Measurements from ENCODE around the gene FECH. TPM values are rescaled to one million over a fixed set of nuclear protein-coding genes. Genes with fewer than 3 reads are reported as not detected.

FECH gene
- polyA plus RNA-seq, 1 donor from 2014 or later = 13.2 TPM

GRCh38 chr18:57561261-57561660 lies 25.2 kb downstream of the FECH start:
- no peaks in the 10 kb centered on the region for H3K27me3 Mint-ChIP-seq
- H3K4me3 Mint-ChIP-seq = no peak overlapping the region
- peaks cover 0 to 5% (median 2%) of the 10 kb centered on the region in 3 donors for H3K4me1 Mint-ChIP-seq
- peak overlapping the region in 1 of 3 donors; percentile 9 for H3K27ac Mint-ChIP-seq
- no peaks in the 10 kb centered on the region for H3K9me3 Mint-ChIP-seq
- peaks cover 9% of the 10 kb centered on the region for H3K36me3 Mint-ChIP-seq

DNA sequence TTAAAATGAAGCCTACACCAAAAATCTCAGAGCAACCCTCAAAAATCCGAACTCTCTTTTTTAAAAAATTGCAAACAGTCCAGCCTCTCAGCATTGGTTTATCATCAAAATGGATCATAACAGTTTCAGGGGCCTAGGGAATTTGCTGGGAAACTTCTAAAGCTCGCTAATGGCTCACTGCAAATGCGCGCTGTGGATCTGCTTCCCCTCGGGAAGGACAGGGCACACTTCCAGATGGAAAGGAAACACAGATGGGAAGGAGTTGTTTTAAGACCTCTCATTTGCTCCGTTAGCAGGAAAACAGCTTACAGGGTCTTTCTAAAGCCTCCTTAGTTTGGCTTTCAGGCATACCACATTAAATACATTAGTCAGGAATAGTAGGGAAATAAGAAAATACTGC lies 27.2 kb downstream of the FECH start:
- Mint-ChIP-seq H3K27me3 (no peaks in the 10 kb centered on the region), H3K9me3 (no peaks in the 10 kb centered on the region), H3K4me3 (no peak overlapping the region), H3K36me3 (peaks cover 11% of the 10 kb centered on the region), H3K4me1 (peaks cover 0 to 6% (median 2%) of the 10 kb centered on the region in 3 donors), H3K27ac (no peak overlapping the region)

GRCh38 chr18:57555134-57555533 lies 31.4 kb downstream of the FECH start:
- Mint-ChIP-seq H3K36me3 (peaks cover 11% of the 10 kb centered on the region), H3K4me1 (peaks cover 0 to 3% (median 0%) of the 10 kb centered on the region in 3 donors), H3K27me3 (no peaks in the 10 kb centered on the region), H3K9me3 (no peaks in the 10 kb centered on the region), H3K27ac (no peak overlapping the region), H3K4me3 (no peak overlapping the region)

DNA sequence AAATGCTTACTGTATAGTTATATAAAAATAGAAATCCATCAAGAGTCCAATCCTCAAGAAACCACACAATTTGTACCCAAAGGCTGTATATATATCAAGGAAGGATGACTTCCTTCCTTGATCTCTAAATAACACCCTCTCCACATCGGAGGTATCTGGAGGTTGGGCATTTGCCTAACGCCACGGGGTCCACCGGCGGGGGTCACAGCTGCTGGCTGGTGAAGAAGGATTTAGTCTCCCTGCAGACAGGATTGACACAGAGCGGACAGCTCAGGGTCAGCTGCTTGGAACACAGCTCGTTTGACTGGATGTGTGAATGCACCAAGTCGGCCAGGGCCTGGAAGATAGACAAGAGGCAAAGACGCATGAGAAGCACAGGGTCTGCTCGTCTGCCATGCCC lies 36.0 kb downstream of the FECH start:
- Mint-ChIP-seq H3K4me3 (no peak overlapping the region), H3K36me3 (peaks cover under 1% of the 10 kb centered on the region), H3K4me1 (peaks cover 0 to 4% (median under 1%) of the 10 kb centered on the region in 3 donors), H3K27ac (no peak overlapping the region), H3K27me3 (no peaks in the 10 kb centered on the region), H3K9me3 (no peaks in the 10 kb centered on the region)

DNA sequence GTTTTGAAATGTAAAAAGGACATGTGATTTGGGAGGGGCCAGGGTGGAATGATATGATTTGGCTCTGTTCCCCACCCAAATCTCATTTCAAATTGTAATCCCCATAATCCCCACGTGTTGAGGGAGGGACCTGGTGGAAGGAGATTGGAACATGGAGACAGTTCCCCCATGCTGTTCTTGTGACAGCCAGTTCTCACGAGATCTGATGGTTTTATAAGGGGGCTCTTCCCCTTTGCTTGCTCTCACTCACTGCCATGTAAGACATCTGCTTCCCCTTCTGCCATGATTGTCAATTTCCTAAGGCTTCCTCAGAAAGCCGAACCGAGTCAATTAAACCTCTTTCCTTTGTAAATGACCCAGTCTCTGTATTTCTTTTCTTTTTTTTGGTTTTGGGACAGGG lies 39.2 kb downstream of the FECH start:
- H3K27ac Mint-ChIP-seq = no peak overlapping the region
- H3K9me3 Mint-ChIP-seq = no peaks in the 10 kb centered on the region
- no peaks in the 10 kb centered on the region for H3K36me3 Mint-ChIP-seq
- no peaks in the 10 kb centered on the region for H3K27me3 Mint-ChIP-seq
- H3K4me1 Mint-ChIP-seq = peaks cover 3 to 11% (median 9%) of the 10 kb centered on the region in 3 donors
- H3K4me3 Mint-ChIP-seq = no peak overlapping the region

GRCh38 chr18:57544936-57545660 lies 41.4 kb downstream of the FECH start:
- Mint-ChIP-seq H3K36me3 (no peaks in the 10 kb centered on the region), H3K27ac (peak overlapping the region in 2 of 3 donors; percentile 19 to 74), H3K4me3 (peak overlapping the region in 1 of 4 donors; percentile 74), H3K27me3 (peaks cover 3% of the 10 kb centered on the region), H3K9me3 (no peaks in the 10 kb centered on the region), H3K4me1 (peaks cover 3 to 11% (median 9%) of the 10 kb centered on the region in 3 donors)

DNA sequence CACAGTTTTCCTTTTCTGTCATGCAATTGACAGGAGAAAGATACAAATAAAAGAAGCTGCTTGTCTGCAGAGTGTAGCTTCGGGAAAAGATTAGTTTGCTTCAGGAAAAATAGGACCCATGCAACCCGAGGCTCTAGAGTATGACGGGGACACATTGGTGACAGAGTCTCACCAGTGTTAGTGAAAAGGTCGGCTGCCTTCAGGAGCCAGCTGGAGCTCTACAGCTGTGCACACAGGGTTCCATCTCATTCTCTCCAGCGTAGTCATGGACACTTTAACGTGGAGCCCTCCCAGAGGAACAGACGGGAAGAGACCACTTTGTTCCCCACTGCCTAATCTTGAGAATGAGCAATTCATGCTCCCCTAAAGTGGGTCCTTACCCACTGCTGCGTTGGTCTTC lies 42.9 kb downstream of the FECH start:
- Mint-ChIP-seq H3K36me3 (no peaks in the 10 kb centered on the region), H3K27me3 (peaks cover 3% of the 10 kb centered on the region), H3K4me3 (no peak overlapping the region), H3K9me3 (no peaks in the 10 kb centered on the region), H3K27ac (no peak overlapping the region), H3K4me1 (peaks cover 3 to 11% (median 9%) of the 10 kb centered on the region in 3 donors)

- H3K27ac Mint-ChIP-seq = no peak overlapping the region
- H3K4me1 Mint-ChIP-seq = peaks cover 3 to 11% (median 9%) of the 10 kb centered on the region in 3 donors
- H3K9me3 Mint-ChIP-seq = peaks cover 0 to under 1% (median 0%) of the 10 kb centered on the region in 3 donors
- H3K4me3 Mint-ChIP-seq = no peak overlapping the region
- peaks cover 3% of the 10 kb centered on the region for H3K27me3 Mint-ChIP-seq
- no peaks in the 10 kb centered on the region for H3K36me3 Mint-ChIP-seq
Observed at GRCh38 chr18:57542812-57543427, 43.6 kb downstream of the FECH start.

- H3K4me1 Mint-ChIP-seq = peaks cover 3 to 11% (median 9%) of the 10 kb centered on the region in 3 donors
- H3K9me3 Mint-ChIP-seq = peaks cover 0 to 2% (median 0%) of the 10 kb centered on the region in 3 donors
- H3K4me3 Mint-ChIP-seq = no peak overlapping the region
- peaks cover 3% of the 10 kb centered on the region for H3K36me3 Mint-ChIP-seq
- peaks cover 3% of the 10 kb centered on the region for H3K27me3 Mint-ChIP-seq
- no peak overlapping the region for H3K27ac Mint-ChIP-seq
Observed at GRCh38 chr18:57542126-57542525, 44.4 kb downstream of the FECH start.

GRCh38 chr18:57539702-57540101 lies 46.8 kb downstream of the FECH start:
- Mint-ChIP-seq H3K4me1 (peaks cover 0 to under 1% (median 0%) of the 10 kb centered on the region in 3 donors), H3K36me3 (peaks cover 3% of the 10 kb centered on the region), H3K27ac (peak overlapping the region in 1 of 3 donors; percentile 46), H3K27me3 (peaks cover 3% of the 10 kb centered on the region), H3K4me3 (no peak overlapping the region), H3K9me3 (peaks cover 0 to 2% (median 0%) of the 10 kb centered on the region in 3 donors)

DNA sequence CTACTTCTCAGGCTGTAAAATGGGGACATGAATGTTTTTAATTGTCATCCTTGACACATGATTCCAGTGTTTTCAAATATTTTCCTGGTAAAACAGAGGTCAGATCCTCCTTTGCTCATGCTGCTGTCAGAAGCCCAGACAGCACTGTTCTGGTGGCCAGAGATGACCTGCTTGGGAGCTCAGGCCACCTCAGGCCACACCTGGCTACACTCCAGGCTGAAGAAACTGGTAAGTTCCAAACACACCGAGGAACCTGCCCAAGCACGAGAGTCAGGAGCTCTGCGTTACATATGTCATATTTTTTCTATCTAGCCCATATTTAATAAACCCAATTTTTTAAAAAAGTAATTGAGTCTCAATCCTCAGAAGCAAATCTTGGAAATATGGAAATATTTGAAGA lies 47.9 kb downstream of the FECH start:
- no peak overlapping the region for H3K27ac Mint-ChIP-seq
- peaks cover 3% of the 10 kb centered on the region for H3K36me3 Mint-ChIP-seq
- no peaks in the 10 kb centered on the region for H3K4me1 Mint-ChIP-seq
- no peak overlapping the region for H3K4me3 Mint-ChIP-seq
- H3K27me3 Mint-ChIP-seq = peaks cover 3% of the 10 kb centered on the region
- peaks cover 0 to 2% (median 0%) of the 10 kb centered on the region in 3 donors for H3K9me3 Mint-ChIP-seq

GRCh38 chr18:57534511-57534909 lies 52.0 kb downstream of the FECH start:
- H3K9me3 Mint-ChIP-seq = peaks cover 0 to 3% (median 0%) of the 10 kb centered on the region in 3 donors
- no peaks in the 10 kb centered on the region for H3K27me3 Mint-ChIP-seq
- H3K4me3 Mint-ChIP-seq = no peak overlapping the region
- H3K27ac Mint-ChIP-seq = no peak overlapping the region
- H3K4me1 Mint-ChIP-seq = no peaks in the 10 kb centered on the region
- peaks cover 3% of the 10 kb centered on the region for H3K36me3 Mint-ChIP-seq

- Mint-ChIP-seq H3K4me3 (no peak overlapping the region), H3K27ac (no peak overlapping the region), H3K4me1 (no peaks in the 10 kb centered on the region), H3K9me3 (peaks cover 0 to 5% (median 0%) of the 10 kb centered on the region in 3 donors), H3K27me3 (no peaks in the 10 kb centered on the region), H3K36me3 (peaks cover 3% of the 10 kb centered on the region)
Observed at GRCh38 chr18:57533868-57534510, 52.5 kb downstream of the FECH start.

DNA sequence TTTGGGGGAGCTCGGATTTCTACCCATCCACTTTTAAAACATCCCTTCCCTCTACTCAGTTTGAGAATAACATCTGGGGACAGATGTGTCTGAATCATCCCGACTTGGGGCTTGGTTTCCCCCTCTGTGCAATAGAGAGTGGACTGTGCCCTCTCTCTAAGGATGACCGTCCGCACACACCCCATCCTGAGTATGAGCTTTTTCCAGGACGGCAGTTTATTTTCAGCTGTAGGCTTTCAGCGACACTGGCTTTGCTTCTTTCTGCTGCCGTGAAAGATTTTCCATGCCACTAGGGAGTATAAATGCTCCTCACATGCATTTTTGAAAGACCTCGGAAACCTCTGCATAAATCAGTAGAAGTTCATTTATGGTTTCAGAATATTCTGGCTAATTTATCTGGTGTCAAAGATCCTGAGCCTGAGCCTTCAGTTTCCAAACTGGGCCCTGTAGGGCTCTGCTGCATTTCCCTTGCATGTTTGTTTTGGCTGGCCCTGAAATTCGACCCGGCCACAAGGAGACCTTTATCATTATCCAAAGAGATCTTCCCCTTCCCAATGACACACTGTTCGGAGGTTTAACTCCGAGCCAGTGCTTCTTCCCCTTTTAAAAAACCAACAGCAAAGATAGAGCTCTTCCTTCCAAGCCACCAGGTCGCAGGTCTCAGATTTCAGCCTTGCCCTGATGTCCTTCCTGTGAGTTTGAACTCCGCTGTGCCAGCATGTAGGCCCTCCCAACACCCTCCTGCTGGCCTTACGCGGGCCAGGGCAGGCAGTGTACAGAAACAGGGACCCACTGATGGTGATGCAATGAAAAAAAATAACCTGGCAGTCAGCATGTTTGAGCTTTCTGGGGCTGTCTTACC lies 53.3 kb downstream of the FECH start:
- H3K36me3 Mint-ChIP-seq = peaks cover 3% of the 10 kb centered on the region
- H3K4me3 Mint-ChIP-seq = no peak overlapping the region
- no peaks in the 10 kb centered on the region for H3K4me1 Mint-ChIP-seq
- peaks cover 0 to 5% (median 0%) of the 10 kb centered on the region in 3 donors for H3K9me3 Mint-ChIP-seq
- H3K27me3 Mint-ChIP-seq = no peaks in the 10 kb centered on the region
- no peak overlapping the region for H3K27ac Mint-ChIP-seq
